Liver (tissue), 9 donors: ENCODE results near the gene FTCD. TPM values are rescaled to one million over a fixed set of nuclear protein-coding genes. Genes with fewer than 3 reads are reported as not detected.

Source experiments
- DNase-seq: peaks from one replicate; pipeline ENCODE4 v3.0.0-alpha.2; 2017; ENCODE audit warnings: low spot score
- H3K27ac ChIP-seq, 2 donors: one replicate each; pipeline ENCODE4 v1.7.0; 2013; ENCODE audit warnings: inconsistent platforms in 2 of 2, low read length in 2 of 2, control low read depth in 1 of 2, low read depth in 1 of 2, mild to moderate bottlenecking in 1 of 2
- H3K27me3 ChIP-seq, 4 donors: one replicate each; pipeline versions ENCODE4 v1.6.1 to v1.7.0; 2013; ENCODE audit warnings: low read length in 3 of 4, inconsistent platforms in 1 of 4, mild to moderate bottlenecking in 1 of 4, moderate library complexity in 1 of 4; ENCODE audit not compliant: control insufficient read depth in 4 of 4, insufficient read depth in 4 of 4
- H3K36me3 ChIP-seq, 4 donors: one replicate each; pipeline versions ENCODE4 v1.6.1 to v1.7.0; 2013; ENCODE audit warnings: low read length in 3 of 4, mild to moderate bottlenecking in 3 of 4, low read depth in 1 of 4, moderate library complexity in 1 of 4; ENCODE audit not compliant: control insufficient read depth in 4 of 4, insufficient read depth in 3 of 4
- H3K4me1 ChIP-seq, 4 donors: one replicate each; pipeline versions ENCODE4 v1.6.1 to v1.7.0; 2013; ENCODE audit warnings: low read length in 3 of 4, mild to moderate bottlenecking in 3 of 4, moderate library complexity in 1 of 4; ENCODE audit not compliant: control insufficient read depth in 4 of 4, insufficient read depth in 4 of 4
- H3K4me3 ChIP-seq, 3 donors: one replicate each; pipeline versions ENCODE4 v1.6.1 to v1.7.0; 2013; ENCODE audit warnings: low read length in 3 of 3, control low read depth in 1 of 3, low read depth in 1 of 3, mild to moderate bottlenecking in 1 of 3
- H3K9ac ChIP-seq, 2 donors: one replicate each; pipeline ENCODE4 v1.7.0; 2013; ENCODE audit warnings: low read length in 2 of 2, mild to moderate bottlenecking in 2 of 2, moderate library complexity in 2 of 2, control low read depth in 1 of 2, low read depth in 1 of 2
- H3K9me3 ChIP-seq, 4 donors: one replicate each; pipeline versions ENCODE4 v1.6.1 to v1.7.0; 2013; ENCODE audit warnings: low read length in 3 of 4; ENCODE audit not compliant: control insufficient read depth in 4 of 4
- GABPA ChIP-seq, 2 donors: IDR thresholded peaks in 1 of 2; conservative IDR thresholded peaks in 1 of 2; 2 replicates each; pipeline ENCODE4 v1.6.1; 2016; ENCODE audit warnings: antibody characterized with exemption in 2 of 2, mild to moderate bottlenecking in 1 of 2, moderate library complexity in 1 of 2
- HNF4A ChIP-seq, 2 donors: conservative IDR thresholded peaks; 2 replicates each; pipeline ENCODE4 v1.6.1; 2016; ENCODE audit warnings: antibody characterized with exemption in 2 of 2, mild to moderate bottlenecking in 2 of 2
- HNF4G ChIP-seq: IDR thresholded peaks from 2 replicates; pipeline ENCODE4 v1.6.1; 2016; ENCODE audit warnings: antibody characterized with exemption
- JUND ChIP-seq, 2 donors: IDR thresholded peaks; 2 replicates each; pipeline ENCODE4 v1.6.1; 2016; ENCODE audit warnings: antibody characterized with exemption in 2 of 2
- NR2F2 ChIP-seq: IDR thresholded peaks from 2 replicates; pipeline ENCODE4 v1.6.1; 2016; ENCODE audit warnings: antibody characterized with exemption
- TAF1 ChIP-seq: conservative IDR thresholded peaks from 2 replicates; pipeline ENCODE4 v1.6.1; 2016; ENCODE audit warnings: antibody characterized with exemption, mild to moderate bottlenecking
- YY1 ChIP-seq: IDR thresholded peaks from 2 replicates; pipeline ENCODE4 v1.6.1; 2016; ENCODE audit warnings: antibody characterized with exemption, mild to moderate bottlenecking
- WGBS: extraction: QIAGEN DNeasy Blood & Tissue Kit; methylation state at CpG from one replicate; pipeline ENCODE4 v1.1.7; 2013; 5-methylcytosine and 5-hydroxymethylcytosine counted together
- polyA plus RNA-seq, 2 donors: library from polyadenylated mRNA; stranded (reverse) in 1 of 2; unstranded in 1 of 2; fragments of 200-250 nt in 1 of 2; fragments of >200 nt in 1 of 2; fragmentation: Nextera tagmentation in 1 of 2; extraction: Ambion mirVana in 1 of 2; gene quantifications; one replicate each; pipeline versions ENCODE4 v1.2.1 to v1.2.3, GENCODE V29; 2013 to 2015
- total RNA-seq, 2 donors: library from RNA; depleted of rRNA; stranded (reverse); fragments of >200 nt; gene quantifications; one replicate each; pipeline ENCODE4 v1.2.3, GENCODE V29; 2014
- TF ChIP-seq, protein P1 (sequence below): IDR thresholded peaks from 2 replicates; pipeline ENCODE4 v1.6.1; 2016; ENCODE audit warnings: antibody characterized with exemption, mild to moderate bottlenecking
- TF ChIP-seq, protein P2 (sequence below): IDR thresholded peaks from 2 replicates; pipeline ENCODE4 v1.6.1; 2016; ENCODE audit warnings: antibody characterized with exemption
- TF ChIP-seq, protein P3 (sequence below): fragments of 150-350 bp; IDR thresholded peaks from 2 replicates; pipeline ENCODE4 v1.5.1; 2017; ENCODE audit warnings: improper control_type of control experiment, low read depth, low read length; ENCODE audit not compliant: missing input control
- donor health status: healthy.
- donor health status: healthy.
- donor health status: healthy.
- donor health status: healthy.
- donor health status: healthy.

FTCD gene
- total and polyA plus RNA-seq, 4 donors: 130 to 182 (median 173) TPM

DNA sequence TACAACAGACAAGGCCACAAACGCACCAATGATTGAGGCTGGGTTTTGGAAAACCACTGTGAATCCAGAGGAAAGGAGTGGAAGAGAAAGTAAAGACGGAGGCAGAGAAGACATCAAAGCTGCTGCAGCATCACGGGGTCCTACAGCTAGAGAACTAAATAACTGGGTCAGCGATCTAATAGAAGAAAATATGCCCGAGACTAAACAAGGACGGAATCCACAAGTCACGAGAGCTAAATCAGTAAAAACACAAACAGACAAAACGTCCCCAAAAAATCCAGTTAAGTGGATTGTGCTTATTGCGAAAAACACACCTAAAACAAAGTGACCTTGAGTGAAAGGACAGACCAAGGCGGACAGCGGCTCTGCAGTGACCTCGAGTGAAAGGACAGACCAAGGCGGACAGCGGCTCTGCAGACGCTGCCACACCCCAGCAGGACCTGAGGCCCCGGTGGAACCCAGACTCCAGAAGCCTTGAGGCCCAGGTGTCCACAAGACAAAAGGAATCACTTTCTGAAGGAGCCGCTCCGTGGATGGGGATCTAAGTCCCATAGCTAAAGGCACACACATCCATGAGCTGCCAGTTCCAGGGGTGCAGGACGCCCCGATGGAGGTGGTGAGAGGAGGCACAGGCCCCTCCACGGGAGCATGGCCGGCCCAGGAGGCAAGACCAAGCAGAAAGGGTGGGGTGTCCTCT is 6.0 kb downstream of the FTCD start:
- Histone ChIP-seq H3K36me3 (peaks cover 25 to 38% (median 29%) of the 10 kb centered on the region in 4 donors), H3K4me1 (peaks cover 2 to 24% (median 10%) of the 10 kb centered on the region in 4 donors), H3K9me3 (peaks cover 0 to 3% (median 0%) of the 10 kb centered on the region in 4 donors), H3K9ac (no peak overlapping the region), H3K27me3 (no peaks in the 10 kb centered on the region), H3K27ac (no peak overlapping the region), H3K4me3 (no peak overlapping the region)
- 73% methylated on average over 22 of the region's 22 CpGs for WGBS
- no peak for DNase-seq
- TF ChIP-seq JUND (IDR thresholded peaks at IDR 0.05): no peak
- no peak for TF ChIP-seq HNF4A (conservative IDR thresholded peaks at IDR 0.05)
- TF ChIP-seq, protein P1, sequence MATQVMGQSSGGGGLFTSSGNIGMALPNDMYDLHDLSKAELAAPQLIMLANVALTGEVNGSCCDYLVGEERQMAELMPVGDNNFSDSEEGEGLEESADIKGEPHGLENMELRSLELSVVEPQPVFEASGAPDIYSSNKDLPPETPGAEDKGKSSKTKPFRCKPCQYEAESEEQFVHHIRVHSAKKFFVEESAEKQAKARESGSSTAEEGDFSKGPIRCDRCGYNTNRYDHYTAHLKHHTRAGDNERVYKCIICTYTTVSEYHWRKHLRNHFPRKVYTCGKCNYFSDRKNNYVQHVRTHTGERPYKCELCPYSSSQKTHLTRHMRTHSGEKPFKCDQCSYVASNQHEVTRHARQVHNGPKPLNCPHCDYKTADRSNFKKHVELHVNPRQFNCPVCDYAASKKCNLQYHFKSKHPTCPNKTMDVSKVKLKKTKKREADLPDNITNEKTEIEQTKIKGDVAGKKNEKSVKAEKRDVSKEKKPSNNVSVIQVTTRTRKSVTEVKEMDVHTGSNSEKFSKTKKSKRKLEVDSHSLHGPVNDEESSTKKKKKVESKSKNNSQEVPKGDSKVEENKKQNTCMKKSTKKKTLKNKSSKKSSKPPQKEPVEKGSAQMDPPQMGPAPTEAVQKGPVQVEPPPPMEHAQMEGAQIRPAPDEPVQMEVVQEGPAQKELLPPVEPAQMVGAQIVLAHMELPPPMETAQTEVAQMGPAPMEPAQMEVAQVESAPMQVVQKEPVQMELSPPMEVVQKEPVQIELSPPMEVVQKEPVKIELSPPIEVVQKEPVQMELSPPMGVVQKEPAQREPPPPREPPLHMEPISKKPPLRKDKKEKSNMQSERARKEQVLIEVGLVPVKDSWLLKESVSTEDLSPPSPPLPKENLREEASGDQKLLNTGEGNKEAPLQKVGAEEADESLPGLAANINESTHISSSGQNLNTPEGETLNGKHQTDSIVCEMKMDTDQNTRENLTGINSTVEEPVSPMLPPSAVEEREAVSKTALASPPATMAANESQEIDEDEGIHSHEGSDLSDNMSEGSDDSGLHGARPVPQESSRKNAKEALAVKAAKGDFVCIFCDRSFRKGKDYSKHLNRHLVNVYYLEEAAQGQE: no peak
- TF ChIP-seq GABPA (IDR thresholded peaks at IDR 0.05 in 1 of 2, conservative IDR thresholded peaks at IDR 0.05 in 1 of 2): no peak
- TF ChIP-seq NR2F2: no peak
- no peak for TF ChIP-seq HNF4G

DNA sequence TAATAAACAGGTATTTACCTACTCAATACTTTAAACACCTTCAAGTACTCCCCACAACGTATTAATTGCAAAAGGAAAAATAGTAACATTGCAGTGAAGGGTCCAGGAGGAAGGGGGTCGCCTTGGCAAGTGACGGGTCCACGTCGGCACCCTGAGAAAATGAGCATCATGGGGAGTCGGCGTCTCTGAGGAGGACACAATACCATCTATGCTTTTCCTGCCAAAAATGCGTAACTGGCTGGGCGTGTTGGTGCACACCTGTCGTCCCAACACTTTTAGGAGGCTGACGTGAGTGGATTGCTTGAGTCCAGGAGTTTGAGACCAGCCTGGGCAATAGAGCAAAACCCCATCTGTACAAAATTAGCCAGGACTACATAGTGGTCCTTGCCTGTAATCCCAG is 7.3 kb downstream of the FTCD start:
- 90% methylated on average over 11 of the region's 11 CpGs for WGBS
- no peak for DNase-seq
- no peak overlapping the region for H3K27ac ChIP-seq
- TF ChIP-seq TAF1: no peak
- no peak for TF ChIP-seq YY1
- TF ChIP-seq, protein P2, sequence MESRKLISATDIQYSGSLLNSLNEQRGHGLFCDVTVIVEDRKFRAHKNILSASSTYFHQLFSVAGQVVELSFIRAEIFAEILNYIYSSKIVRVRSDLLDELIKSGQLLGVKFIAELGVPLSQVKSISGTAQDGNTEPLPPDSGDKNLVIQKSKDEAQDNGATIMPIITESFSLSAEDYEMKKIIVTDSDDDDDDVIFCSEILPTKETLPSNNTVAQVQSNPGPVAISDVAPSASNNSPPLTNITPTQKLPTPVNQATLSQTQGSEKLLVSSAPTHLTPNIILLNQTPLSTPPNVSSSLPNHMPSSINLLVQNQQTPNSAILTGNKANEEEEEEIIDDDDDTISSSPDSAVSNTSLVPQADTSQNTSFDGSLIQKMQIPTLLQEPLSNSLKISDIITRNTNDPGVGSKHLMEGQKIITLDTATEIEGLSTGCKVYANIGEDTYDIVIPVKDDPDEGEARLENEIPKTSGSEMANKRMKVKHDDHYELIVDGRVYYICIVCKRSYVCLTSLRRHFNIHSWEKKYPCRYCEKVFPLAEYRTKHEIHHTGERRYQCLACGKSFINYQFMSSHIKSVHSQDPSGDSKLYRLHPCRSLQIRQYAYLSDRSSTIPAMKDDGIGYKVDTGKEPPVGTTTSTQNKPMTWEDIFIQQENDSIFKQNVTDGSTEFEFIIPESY: no peak
- TF ChIP-seq JUND (IDR thresholded peaks at IDR 0.05): no peak
- no peak for TF ChIP-seq GABPA (IDR thresholded peaks at IDR 0.05 in 1 of 2, conservative IDR thresholded peaks at IDR 0.05 in 1 of 2)
- TF ChIP-seq, protein P3, sequence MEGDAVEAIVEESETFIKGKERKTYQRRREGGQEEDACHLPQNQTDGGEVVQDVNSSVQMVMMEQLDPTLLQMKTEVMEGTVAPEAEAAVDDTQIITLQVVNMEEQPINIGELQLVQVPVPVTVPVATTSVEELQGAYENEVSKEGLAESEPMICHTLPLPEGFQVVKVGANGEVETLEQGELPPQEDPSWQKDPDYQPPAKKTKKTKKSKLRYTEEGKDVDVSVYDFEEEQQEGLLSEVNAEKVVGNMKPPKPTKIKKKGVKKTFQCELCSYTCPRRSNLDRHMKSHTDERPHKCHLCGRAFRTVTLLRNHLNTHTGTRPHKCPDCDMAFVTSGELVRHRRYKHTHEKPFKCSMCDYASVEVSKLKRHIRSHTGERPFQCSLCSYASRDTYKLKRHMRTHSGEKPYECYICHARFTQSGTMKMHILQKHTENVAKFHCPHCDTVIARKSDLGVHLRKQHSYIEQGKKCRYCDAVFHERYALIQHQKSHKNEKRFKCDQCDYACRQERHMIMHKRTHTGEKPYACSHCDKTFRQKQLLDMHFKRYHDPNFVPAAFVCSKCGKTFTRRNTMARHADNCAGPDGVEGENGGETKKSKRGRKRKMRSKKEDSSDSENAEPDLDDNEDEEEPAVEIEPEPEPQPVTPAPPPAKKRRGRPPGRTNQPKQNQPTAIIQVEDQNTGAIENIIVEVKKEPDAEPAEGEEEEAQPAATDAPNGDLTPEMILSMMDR: no peak
- peaks cover 0 to 3% (median 0%) of the 10 kb centered on the region in 4 donors for H3K9me3 ChIP-seq
- no peak overlapping the region for H3K9ac ChIP-seq
- H3K4me1 ChIP-seq: peaks cover 2 to 21% (median 9%) of the 10 kb centered on the region in 4 donors
- peaks cover 23 to 43% (median 34%) of the 10 kb centered on the region in 4 donors for H3K36me3 ChIP-seq
- H3K27me3 ChIP-seq: no peaks in the 10 kb centered on the region
- no peak overlapping the region for H3K4me3 ChIP-seq
